Psoas muscle (tissue), 8 donors: ENCODE measurements around the gene MACROH2A1. TPM values are rescaled to one million over a fixed set of nuclear protein-coding genes. Genes with fewer than 3 reads are reported as not detected.

ENCODE experiments used
- ATAC-seq, 4 donors: fragments of 200-7000 bp; cut with Tn5 transposase; one replicate each; pipeline ENCODE4 v1.9.1; 2020; ENCODE audit warnings: moderate library complexity in 3 of 4, mild to moderate bottlenecking in 2 of 4
- DNase-seq, 2 donors: peaks; one replicate each; pipeline ENCODE4 v3.0.0-alpha.2; 2020
- H3K27ac ChIP-seq: fragments of 200-600 bp; one replicate; pipeline ENCODE4 v1.8.0; 2022
- H3K27me3 ChIP-seq, 3 donors: fragments of 200-600 bp in 1 of 3; one replicate each; pipeline versions ENCODE4 v1.6.1 to v1.8.0; 2013 to 2022; ENCODE audit warnings: low read length in 2 of 3, mild to moderate bottlenecking in 2 of 3, moderate library complexity in 1 of 3; ENCODE audit not compliant: insufficient read depth in 3 of 3
- H3K36me3 ChIP-seq, 2 donors: fragments of 200-600 bp in 1 of 2; one replicate each; pipeline versions ENCODE4 v1.6.1 to v1.8.0; 2013 to 2022; ENCODE audit warnings: low read depth in 1 of 2, mild to moderate bottlenecking in 1 of 2, moderate library complexity in 1 of 2; ENCODE audit not compliant: insufficient read depth in 1 of 2
- H3K4me1 ChIP-seq: fragments of 200-600 bp; one replicate; pipeline ENCODE4 v1.8.0; 2022
- H3K4me3 ChIP-seq: fragments of 200-600 bp; one replicate; pipeline ENCODE4 v1.8.0; 2022; ENCODE audit warnings: mild to moderate bottlenecking
- H3K9me3 ChIP-seq: fragments of 200-600 bp; one replicate; pipeline ENCODE4 v1.8.0; 2022
- WGBS, 3 donors: extraction: QIAGEN DNeasy Blood & Tissue Kit; methylation state at CpG; one replicate each; pipeline versions ENCODE4 v1.1.6 to v1.1.7; 2013; 5-methylcytosine and 5-hydroxymethylcytosine counted together
- intact Hi-C, 2 donors: fragments of 100-400 bp; cut with DNase I; formaldehyde crosslinking; loops; one replicate each; pipeline versions ENCODE4 v1.11.0 to v1.14.2; 2022
- polyA plus RNA-seq, 3 donors: library from polyadenylated mRNA; stranded (reverse); fragments of 200-250 nt; gene quantifications; one replicate each; pipeline ENCODE4 v1.2.3, GENCODE V29; 2013
- total RNA-seq, 4 donors: library from RNA; stranded (reverse); fragmentation: NEBNext Ultra II Directional in 2 of 4; extraction: Animal tissue kit (Norgen Biotek cat#: 25700) in 2 of 4; gene quantifications; one replicate each; pipeline versions ENCODE4 v1.2.1 to v1.2.4, GENCODE V29; 2021 to 2023
- TF ChIP-seq, protein P1 (sequence below): fragments of 200-600 bp; IDR thresholded peaks from one replicate; pipeline ENCODE4 v1.8.0; 2022; ENCODE audit warnings: antibody characterized with exemption
- donor health status: healthy with polysubstance abuse.
- donor health status: DM: no; HTN: no; CAD: no; lungs with moderate emphysema.
- donor health status: Bipolar disorder and iron deficiency.
- donor health status: healthy.
- donor health status: DM: yes; HTN: yes; CAD: no.
- donor health status: DM: no; HTN: no; CAD: no.
- donor health status: DM: no; HTN: no; CAD: no.
- donor health status: DM: yes; HTN: yes; CAD: no.

Gene MACROH2A1
- total and polyA plus RNA-seq, 7 donors: 57.8 to 127 (median 85.7) TPM

DNA sequence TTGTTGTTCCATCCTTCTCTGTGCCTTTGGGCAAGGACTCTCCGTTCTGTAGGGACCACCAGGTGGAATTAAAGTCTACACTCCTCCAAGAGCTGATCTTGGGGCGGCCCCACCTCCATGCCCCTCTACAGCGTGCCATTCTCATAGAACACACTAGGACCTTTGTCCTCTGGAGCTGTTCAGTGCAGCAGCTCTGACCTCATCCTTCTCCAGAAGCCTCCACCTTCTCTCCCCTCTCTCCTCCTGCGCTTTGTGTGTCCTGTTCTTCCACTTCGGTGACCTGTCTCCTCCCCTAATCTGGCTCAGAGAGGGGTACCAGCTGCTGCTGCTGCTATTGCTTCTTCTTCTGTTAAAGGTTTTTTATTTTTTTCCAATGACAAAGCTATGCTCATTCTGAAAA, 1.8 kb upstream of the MACROH2A1 start:
- no peak overlapping the region for H3K27ac ChIP-seq
- H3K4me1 ChIP-seq: peaks cover 21% of the 10 kb centered on the region
- DNase-seq (no peak), ATAC-seq (no peak)
- TF ChIP-seq, protein P1, sequence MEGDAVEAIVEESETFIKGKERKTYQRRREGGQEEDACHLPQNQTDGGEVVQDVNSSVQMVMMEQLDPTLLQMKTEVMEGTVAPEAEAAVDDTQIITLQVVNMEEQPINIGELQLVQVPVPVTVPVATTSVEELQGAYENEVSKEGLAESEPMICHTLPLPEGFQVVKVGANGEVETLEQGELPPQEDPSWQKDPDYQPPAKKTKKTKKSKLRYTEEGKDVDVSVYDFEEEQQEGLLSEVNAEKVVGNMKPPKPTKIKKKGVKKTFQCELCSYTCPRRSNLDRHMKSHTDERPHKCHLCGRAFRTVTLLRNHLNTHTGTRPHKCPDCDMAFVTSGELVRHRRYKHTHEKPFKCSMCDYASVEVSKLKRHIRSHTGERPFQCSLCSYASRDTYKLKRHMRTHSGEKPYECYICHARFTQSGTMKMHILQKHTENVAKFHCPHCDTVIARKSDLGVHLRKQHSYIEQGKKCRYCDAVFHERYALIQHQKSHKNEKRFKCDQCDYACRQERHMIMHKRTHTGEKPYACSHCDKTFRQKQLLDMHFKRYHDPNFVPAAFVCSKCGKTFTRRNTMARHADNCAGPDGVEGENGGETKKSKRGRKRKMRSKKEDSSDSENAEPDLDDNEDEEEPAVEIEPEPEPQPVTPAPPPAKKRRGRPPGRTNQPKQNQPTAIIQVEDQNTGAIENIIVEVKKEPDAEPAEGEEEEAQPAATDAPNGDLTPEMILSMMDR: no peak
- no peaks in the 10 kb centered on the region for H3K9me3 ChIP-seq
- H3K36me3 ChIP-seq: no peaks in the 10 kb centered on the region
- intact Hi-C loops: loop anchor here in 1 of 2 donors (2.0 kb wide), 1 partner anchor 24 kb away; no protein-coding TSS in a partner anchor
- WGBS, 3 donors: 63 to 74% (median 67%) methylated on average over 5 of the region's 5 CpGs
- H3K4me3 ChIP-seq: no peak overlapping the region
- H3K27me3 ChIP-seq: no peaks in the 10 kb centered on the region

DNA sequence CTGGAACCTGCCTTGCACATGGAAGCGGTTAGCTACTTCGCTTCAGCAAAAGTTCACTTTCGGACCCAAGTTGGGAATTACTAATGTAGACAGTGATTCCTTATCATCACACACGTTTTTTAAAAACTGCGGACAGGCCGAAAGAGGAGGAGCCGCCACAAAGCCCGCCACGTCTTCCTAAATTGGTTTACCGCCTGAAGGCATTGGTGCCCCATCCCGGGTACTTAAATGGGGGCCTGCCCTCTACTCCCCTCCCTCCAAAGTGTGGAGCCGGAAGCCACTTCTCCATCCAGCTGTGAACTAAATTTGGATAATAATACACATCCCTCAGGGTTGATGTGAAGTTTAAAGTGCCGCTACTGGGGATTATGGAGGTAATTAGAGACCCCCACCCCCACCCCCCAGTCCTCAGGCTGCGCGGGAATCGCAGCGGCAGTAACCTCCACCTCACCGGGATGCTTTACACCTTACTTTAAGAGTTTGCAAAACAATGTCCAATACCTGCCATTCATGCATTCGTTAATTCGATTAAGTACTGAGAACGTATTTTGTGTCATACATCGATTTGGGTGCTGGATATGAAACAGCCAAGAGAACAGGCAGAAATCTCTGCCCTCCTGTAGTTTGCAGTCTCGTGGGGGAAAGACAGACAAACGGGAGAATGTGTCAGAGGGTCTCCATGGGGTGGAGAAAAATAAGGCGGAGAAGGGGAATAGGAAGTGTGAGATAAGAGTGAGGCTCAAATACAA, 937 bp upstream of the MACROH2A1 start:
- H3K36me3 ChIP-seq: no peaks in the 10 kb centered on the region
- intact Hi-C loops: loop anchor here in 1 of 2 donors (2.0 kb wide), 1 partner anchor 25 kb away; no protein-coding TSS in a partner anchor
- ATAC-seq (no peak), DNase-seq (peak in 1 of 2 donors; percentile 34)
- H3K9me3 ChIP-seq: no peaks in the 10 kb centered on the region
- TF ChIP-seq, protein P1: no peak
- peaks cover 29% of the 10 kb centered on the region for H3K4me1 ChIP-seq
- WGBS, 3 donors: 44 to 45% (median 44%) methylated on average over 25 of the region's 25 CpGs
- peak overlapping the region; percentile 95 for H3K27ac ChIP-seq
- peak overlapping the region; percentile 86 for H3K4me3 ChIP-seq
- no peaks in the 10 kb centered on the region for H3K27me3 ChIP-seq

DNA sequence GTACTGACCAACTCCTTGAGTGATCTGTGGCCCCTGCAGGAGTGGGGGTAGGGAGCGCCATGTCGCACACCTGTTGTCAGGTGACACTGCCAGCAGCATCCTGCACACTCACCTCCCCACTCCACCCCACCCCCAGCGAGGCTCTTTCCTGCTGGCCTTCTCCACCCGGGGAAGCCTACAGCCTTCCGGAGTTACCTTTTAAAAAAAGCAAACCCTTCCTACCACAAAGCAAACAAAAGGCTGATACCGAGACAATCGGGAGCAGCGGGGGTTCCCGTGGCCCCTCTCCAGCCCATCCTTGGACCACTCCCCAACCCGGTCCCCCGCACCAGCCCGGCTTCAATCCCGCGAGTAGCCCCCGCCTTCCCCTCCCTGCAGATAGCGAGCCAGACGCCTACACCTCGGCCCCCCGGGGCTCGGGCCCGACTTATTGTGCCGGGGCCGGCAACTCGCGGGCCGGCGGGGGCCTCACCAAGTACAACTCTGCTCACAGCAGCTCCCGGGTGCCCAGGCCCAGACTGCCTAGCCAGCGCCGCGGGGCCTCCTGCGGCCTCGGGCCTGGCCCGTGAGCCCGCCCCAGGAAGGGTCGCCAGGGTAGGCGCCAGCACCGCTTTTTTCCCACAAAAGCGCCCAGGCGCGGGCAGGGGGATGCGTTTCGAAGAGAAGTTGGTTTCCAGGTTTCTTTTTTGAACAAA, 724 bp downstream of the MACROH2A1 start:
- Histone ChIP-seq H3K36me3 (no peaks in the 10 kb centered on the region), H3K4me3 (peak overlapping the region; percentile 86), H3K9me3 (no peaks in the 10 kb centered on the region), H3K27ac (peak overlapping the region; percentile 95), H3K4me1 (peaks cover 46% of the 10 kb centered on the region), H3K27me3 (no peaks in the 10 kb centered on the region)
- DNase-seq (peak in 1 of 2 donors; percentile 74), ATAC-seq (peak in 3 of 4 donors; percentile 20 to 59 (median 25))
- 1 to 2% (median 2%) methylated on average over 43 of the region's 43 CpGs for WGBS, 3 donors
- TF ChIP-seq, protein P1: no peak
- intact Hi-C loops: no loop called here

DNA sequence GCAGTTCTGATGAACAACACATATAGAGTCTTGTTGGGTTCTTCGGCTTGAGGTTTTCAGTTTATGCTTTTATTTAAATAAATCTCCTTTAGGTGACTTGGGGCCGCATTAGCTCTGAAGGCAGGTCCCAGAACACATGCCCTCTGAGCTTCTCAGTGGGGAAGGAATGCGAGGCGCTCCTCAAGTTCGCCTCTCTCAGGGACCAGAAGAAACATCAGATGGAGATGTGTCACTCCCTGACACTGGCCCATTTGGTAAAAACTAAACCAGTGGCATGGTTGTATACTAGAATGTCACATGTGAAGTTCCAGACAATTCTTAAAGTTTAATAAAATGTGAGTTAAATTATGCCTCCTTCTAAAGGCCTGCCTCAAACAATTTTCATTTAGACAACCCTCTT, 1.9 kb downstream of the MACROH2A1 start:
- DNase-seq: no peak
- no peaks in the 10 kb centered on the region for H3K9me3 ChIP-seq
- peak overlapping the region; percentile 86 for H3K4me3 ChIP-seq
- no peak for ATAC-seq
- no peaks in the 10 kb centered on the region for H3K27me3 ChIP-seq
- H3K36me3 ChIP-seq: no peaks in the 10 kb centered on the region
- TF ChIP-seq, protein P1: no peak
- peaks cover 58% of the 10 kb centered on the region for H3K4me1 ChIP-seq
- intact Hi-C loops: no loop called here
- peak overlapping the region; percentile 95 for H3K27ac ChIP-seq
- 91 to 93% (median 91%) methylated on average over 5 of the region's 5 CpGs for WGBS, 3 donors
